ENCODE results near the gene ATAD3A. TPM values are rescaled to one million over a fixed set of nuclear protein-coding genes. Genes with fewer than 3 reads are reported as not detected.
"Not testable (repeated sequence)": the region's sequence is repeated elsewhere in the genome, so short reads cannot be mapped to it uniquely, and the experiment has no call there.

Gene ATAD3A
- total RNA-seq, result 31.3 and 41.9 TPM in 2 replicates
- polyA plus RNA-seq (2012), result 33.2 TPM

GRCh38 chr1:1511533-1512285, at the start of gene ATAD3A:
TSS of gene ATAD3A (plus strand) at chr1:1512162. CDS start at chr1:1512269, 107 bp downstream.
- peak; percentile 99 for DNase-seq (ENCODE audit: low read depth)

DNA sequence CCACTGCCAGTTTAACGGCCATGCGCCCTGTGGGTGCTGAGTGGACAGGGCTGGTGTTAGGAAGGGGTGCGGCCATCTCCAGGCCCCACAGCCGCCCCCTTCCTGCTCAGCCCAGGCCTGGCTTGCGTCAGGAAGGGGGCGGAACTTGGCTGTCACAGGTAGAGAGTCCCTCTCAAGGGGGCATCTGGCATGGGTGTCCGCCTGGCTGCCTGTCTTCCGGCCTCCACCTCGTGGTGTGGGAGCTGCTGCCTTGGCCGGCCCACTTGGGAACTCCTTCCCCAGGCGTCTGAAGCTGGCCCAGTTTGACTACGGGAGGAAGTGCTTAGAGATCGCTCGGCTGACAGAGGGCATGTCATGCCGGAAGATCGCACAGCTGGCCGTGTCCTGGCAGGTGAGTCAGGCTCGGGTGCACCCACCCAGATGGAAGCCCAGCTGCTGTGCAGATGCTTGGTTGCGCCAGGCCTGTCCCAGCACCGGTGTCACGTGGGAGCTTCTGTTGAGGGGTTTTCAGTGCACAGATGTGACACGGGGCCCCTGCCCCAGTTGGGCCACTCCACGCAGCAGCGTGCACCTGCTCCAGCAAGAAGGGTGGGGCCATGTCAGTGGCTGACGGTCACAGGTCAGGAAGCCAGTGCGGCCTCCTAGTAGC, 49.5 kb upstream of the ATAD3A start:
- no peak for DNase-seq (ENCODE audit: low read depth)

GRCh38 chr1:1463312-1463711, 48.6 kb upstream of the ATAD3A start:
- no peak for DNase-seq (ENCODE audit: low read depth)

GRCh38 chr1:1468196-1468985, 43.6 kb upstream of the ATAD3A start:
- not testable (repeated sequence) for DNase-seq (ENCODE audit: low read depth)

DNA sequence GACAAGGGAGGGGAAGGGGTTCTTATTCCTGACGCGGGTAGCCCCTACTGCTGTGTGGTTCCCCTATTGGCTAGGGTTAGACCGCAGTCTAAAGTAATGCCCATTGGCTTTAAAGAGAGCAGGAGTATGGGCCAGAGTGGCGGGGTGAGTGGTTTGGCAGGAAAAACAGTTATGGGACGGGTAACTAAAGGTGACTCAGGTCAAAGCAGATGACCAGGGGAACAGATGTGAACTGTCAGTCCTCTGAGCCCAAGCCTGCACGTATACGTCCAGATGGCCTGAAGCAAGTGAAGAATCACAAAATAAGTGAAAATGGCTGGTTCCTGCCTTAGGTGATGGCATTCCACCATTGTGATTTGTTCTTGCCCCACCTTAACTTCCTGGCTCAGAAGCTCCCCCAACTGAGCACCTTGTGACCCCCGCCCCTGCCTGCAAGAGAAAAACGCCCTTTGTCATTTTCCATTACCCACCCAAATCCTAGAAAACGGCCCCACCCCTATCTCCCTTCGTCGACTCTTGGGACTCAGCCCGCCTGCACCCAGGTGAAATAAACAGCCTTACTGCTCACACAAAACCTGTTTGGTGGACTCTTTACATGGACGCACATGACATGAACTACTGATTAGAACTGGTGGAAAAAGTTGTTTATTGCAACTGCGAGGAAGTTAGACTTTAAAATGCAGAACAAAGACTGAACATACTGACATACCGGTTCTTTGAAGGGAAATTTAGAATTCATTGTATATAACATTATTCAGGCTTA, 41.2 kb upstream of the ATAD3A start:
- peak; percentile 21 for DNase-seq (ENCODE audit: low read depth)

DNA sequence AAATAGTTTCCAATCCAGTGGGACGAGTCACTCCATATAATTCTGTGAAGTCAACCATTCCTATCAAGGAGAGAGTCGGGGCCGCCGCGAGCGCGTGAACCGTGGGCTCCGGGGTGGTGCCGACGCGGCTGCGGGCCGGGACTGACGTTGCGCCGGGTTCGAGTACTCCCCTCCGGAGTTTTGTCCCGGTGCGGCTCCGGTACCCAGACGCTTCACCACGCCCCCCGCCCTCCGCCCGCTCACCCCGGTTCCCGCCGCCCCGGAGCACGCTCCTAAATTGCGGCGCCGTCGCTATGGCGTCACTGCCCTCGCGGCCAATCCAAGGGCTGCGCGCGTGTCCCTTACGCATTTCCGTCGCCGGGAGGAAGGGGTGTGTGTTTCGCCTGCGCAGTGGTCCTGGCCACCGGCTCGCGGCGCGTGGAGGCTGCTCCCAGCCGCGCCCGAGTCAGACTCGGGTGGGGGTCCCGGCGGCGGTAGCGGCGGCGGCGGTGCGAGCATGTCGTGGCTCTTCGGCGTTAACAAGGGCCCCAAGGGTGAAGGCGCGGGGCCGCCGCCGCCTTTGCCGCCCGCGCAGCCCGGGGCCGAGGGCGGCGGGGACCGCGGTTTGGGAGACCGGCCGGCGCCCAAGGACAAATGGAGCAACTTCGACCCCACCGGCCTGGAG, 40.4 kb upstream of the ATAD3A start, which contains the start of gene ATAD3B:
Gene ATAD3B (plus strand): TSS at position 377 of the 664 bp plus-strand sequence. CDS start 120 bp downstream, at position 497.
- DNase-seq (ENCODE audit: low read depth), result peak; percentile 94

- not testable (repeated sequence) for DNase-seq (ENCODE audit: low read depth)
Measured at GRCh38 chr1:1472053-1472876, 39.7 kb upstream of the ATAD3A start.

- DNase-seq (ENCODE audit: low read depth), result not testable (repeated sequence)
Measured at GRCh38 chr1:1476011-1476410, 36.0 kb upstream of the ATAD3A start.

DNA sequence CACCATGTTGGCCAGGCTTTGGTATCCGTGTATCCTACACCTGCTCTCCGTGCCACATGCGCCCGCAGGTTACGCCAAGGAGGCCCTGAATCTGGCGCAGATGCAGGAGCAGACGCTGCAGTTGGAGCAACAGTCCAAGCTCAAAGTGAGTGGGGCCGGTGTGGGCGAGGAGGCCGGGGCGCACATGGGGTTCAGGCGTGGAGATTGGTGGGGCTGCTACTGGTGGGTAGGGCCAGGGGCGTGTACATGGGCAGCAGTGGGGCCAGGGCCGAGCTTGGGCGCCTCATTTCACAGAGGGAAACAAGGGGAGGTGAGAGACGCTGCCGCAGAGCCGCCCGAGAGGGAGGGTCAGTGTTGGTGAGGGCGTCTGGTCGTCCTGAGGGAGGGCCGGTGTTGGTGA, 34.8 kb upstream of the ATAD3A start:
- no peak for DNase-seq (ENCODE audit: low read depth)

DNA sequence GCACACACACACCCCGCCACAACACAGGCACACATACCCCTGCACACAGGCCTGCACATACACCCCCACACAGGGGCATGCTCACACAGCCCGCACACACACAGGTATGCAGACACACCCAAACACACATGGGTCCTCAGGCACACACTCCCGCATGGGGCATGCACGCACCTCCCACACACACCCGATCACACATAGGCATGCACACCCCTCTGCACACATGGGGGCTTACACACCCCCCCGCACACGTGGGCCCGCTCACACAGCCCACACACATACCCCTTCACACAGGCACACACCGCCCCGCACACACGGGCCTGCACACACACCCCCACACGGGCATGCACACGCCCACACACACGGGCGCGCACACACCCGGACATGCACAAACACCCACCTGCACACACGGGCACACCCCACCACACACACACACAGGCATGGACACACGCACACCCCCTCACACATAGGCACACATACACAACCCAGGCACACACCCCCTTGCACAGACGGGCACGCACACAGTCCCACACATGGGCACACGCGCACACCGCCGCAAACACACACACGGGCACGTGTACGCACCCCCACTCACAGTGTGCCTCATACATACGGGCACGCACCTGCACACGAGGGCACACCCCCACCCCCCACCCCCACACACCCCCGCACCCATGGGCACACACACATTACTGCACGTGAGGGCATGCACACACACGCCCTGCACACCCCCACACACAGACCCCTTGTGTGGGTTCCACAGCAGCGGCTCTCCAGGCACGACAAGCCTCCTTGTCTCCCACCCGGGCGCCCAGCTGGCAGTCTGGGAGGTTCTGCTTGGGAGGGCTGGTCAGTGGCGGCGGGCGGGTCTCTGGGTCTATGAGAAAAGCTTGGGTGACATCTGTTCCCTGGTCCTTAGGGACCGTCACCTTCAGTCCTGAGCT, 32.1 kb upstream of the ATAD3A start:
- DNase-seq (ENCODE audit: low read depth), result no peak

DNA sequence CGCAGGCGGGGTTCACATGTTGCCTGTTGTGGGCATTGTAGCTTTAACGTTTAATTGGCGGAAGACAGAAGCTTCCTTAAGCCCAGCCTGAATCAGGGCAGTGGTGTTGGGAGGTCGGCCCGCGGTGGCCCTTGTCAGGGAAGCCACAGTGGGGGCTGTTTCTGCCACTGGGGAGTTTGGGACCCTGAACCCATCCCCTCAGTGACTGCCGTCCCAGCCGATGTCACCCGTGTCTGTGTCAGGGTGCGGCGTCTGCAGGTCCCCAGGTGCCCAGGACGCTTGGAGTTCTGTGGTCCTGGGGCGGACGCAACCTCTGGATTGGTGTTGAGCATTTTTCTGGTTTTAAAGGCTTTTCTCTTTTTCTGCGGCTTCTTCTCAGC, 31.5 kb upstream of the ATAD3A start:
- not testable (repeated sequence) for DNase-seq (ENCODE audit: low read depth)

DNA sequence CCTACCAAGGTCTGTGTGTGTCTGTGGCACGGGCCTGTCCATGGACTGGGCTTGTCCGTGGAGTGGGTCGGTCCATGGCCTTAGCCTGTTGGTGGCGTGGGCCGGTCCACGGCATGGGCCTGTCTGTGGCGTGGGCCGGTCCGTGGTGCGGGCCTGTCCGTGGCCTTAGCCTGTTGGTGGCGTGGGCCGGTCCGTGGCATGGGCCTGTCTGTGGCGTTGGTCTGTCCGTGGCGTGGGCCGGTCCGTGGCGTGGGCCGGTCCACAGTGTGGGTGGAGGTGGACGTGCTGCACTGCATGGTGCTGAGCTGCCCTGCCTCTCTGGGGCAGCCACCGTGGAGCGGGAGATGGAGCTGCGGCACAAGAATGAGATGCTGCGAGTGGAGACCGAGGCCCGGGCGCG, 30.2 kb upstream of the ATAD3A start:
- not testable (repeated sequence) for DNase-seq (ENCODE audit: low read depth)

DNA sequence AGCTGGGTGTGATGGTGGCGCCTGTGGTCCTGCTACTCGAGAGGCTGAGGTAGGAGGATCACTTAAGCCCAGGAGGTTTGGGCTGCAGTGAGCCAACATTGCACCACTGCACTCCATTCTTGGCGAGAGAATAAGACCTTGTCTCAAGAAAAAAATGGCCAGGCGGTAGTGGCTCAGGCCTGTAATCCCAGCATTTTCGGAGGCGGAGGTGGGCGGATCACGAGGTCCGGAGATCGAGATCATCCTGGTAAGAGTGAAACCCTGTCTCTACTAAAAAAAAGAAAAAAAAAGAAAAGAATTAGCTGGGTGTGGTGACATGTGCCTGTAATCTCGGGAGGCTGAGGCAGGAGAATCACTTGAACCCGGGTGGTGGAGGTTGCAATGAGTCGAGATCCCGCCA, 29.1 kb upstream of the ATAD3A start:
- no peak for DNase-seq (ENCODE audit: low read depth)

DNA sequence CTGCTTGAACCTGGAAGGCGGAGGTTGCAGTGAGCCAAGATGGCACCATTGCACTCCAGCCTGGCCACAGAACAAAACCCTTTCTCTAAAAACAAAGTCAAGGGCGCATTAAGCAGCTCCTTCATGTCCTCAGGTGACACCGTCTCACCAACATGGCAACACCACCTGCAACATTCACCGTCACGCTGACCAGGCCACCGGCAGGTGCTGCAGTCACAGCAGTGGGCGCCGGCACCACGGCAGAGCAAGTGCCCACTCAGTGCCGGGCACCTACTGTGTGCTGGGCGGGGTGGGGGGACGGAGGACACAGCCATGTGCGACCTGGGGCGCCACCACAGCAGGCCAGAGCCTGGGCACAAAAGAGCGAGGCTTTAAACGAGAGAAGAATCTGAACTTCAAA, 28.2 kb upstream of the ATAD3A start:
- DNase-seq (ENCODE audit: low read depth), result no peak

GRCh38 chr1:1484976-1485750, 26.8 kb upstream of the ATAD3A start:
- DNase-seq (ENCODE audit: low read depth), result not testable (repeated sequence)

DNA sequence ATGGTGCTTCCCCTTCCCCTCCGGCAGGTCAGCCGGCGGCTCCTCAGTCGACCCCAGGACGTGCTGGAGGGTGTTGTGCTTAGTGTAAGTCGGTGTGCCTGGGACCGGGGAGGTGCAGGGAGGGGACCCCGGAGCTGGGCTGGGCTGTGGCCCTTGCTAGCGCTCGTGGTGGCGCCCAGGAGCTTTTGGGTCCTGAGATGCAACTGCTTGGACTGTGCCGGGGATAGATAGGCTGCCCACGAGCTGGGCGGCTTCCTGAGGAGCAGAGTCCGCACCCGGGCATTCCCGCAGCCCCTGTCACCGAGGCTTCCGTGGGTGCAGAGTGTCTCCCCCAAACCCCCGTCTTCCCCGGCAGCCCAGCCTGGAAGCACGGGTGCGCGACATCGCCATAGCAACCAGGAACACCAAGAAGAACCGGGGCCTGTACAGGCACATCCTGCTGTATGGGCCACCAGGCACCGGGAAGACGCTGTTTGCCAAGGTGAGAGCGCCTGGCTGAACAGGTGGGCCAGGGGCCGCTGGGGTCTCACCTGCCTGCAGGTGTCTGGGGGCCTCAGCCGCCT, 26.1 kb upstream of the ATAD3A start:
- DNase-seq (ENCODE audit: low read depth), result not testable (repeated sequence)

- no peak for DNase-seq (ENCODE audit: low read depth)
Measured at GRCh38 chr1:1487701-1488100, 24.3 kb upstream of the ATAD3A start.
